Right atrium auricular region (tissue), 2 donors: ENCODE data around the gene RELB. TPM values are rescaled to one million over a fixed set of nuclear protein-coding genes. Genes with fewer than 3 reads are reported as not detected.

Source experiments
- DNase-seq: peaks from one replicate; pipeline ENCODE4 v3.0.0-alpha.2; 2019; ENCODE audit warnings: low spot score
- H3K27ac ChIP-seq, 2 donors: fragments of 200-600 bp; sonication (generic); 1 replicate in 1 of 2; 2 replicates in 1 of 2; pipeline ENCODE4 v1.5.1; 2016 to 2019
- H3K27me3 ChIP-seq, 2 donors: fragments of 200-600 bp; sonication (generic); one replicate each; pipeline versions ENCODE4 v1.5.1 to v1.6.0; 2017 to 2019
- H3K36me3 ChIP-seq: fragments of 200-600 bp; sonication (generic); one replicate; pipeline ENCODE4 v1.5.1; 2016
- H3K4me1 ChIP-seq, 2 donors: fragments of 200-600 bp; sonication (generic); one replicate each; pipeline versions ENCODE4 v1.5.1 to v1.6.0; 2017 to 2019
- H3K4me3 ChIP-seq, 2 donors: fragments of 200-600 bp; sonication (generic); 1 replicate in 1 of 2; 2 replicates in 1 of 2; pipeline ENCODE4 v1.5.1; 2017 to 2019; ENCODE audit warnings: mild to moderate bottlenecking in 1 of 2, moderate library complexity in 1 of 2
- H3K9me3 ChIP-seq, 2 donors: fragments of 200-600 bp; sonication (generic); one replicate each; pipeline ENCODE4 v1.5.1; 2019
- CTCF ChIP-seq, 2 donors: fragments of 200-600 bp; sonication (generic); IDR thresholded peaks; one replicate each; pipeline ENCODE4 v1.5.1; 2019; ENCODE audit warnings: antibody characterized with exemption in 2 of 2
- total RNA-seq, 2 donors: library from RNA; depleted of rRNA; stranded (reverse); fragments of >200 nt; gene quantifications; one replicate each; pipeline ENCODE4 v1.1.0, GENCODE V29; 2016

Gene RELB
- total RNA-seq, 2 donors from 2014 or later = 1.3 to 3.1 TPM

DNA sequence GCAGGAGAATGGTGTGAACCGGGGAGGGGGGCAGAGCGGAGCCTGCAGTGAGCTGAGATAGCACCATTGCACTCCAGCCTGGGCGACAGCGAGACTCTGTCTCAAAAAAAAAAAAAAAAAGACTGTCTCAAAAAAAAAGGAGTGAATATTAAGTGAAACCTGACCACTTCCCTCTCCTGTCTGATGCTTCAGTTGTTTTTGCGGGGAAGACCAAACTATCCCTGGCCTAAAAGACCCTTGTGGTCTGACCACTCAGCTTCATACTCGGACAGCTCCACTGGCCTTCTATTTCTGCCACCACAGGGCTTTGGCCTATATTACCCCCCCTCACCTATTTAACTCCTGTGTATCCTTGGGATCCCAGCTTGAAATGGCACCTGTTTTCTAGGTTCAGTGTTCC lies 39.9 kb downstream of the RELB start:
- H3K36me3 ChIP-seq = peaks cover 56% of the 10 kb centered on the region
- TF ChIP-seq CTCF (IDR thresholded peaks at IDR 0.05) = no peak
- peaks cover 0 to 51% of the 10 kb centered on the region in 2 donors for H3K4me1 ChIP-seq
- H3K9me3 ChIP-seq = no peaks in the 10 kb centered on the region
- no peak overlapping the region for H3K27ac ChIP-seq
- H3K27me3 ChIP-seq = no peaks in the 10 kb centered on the region
- no peak for DNase-seq
- H3K4me3 ChIP-seq = no peak overlapping the region

DNA sequence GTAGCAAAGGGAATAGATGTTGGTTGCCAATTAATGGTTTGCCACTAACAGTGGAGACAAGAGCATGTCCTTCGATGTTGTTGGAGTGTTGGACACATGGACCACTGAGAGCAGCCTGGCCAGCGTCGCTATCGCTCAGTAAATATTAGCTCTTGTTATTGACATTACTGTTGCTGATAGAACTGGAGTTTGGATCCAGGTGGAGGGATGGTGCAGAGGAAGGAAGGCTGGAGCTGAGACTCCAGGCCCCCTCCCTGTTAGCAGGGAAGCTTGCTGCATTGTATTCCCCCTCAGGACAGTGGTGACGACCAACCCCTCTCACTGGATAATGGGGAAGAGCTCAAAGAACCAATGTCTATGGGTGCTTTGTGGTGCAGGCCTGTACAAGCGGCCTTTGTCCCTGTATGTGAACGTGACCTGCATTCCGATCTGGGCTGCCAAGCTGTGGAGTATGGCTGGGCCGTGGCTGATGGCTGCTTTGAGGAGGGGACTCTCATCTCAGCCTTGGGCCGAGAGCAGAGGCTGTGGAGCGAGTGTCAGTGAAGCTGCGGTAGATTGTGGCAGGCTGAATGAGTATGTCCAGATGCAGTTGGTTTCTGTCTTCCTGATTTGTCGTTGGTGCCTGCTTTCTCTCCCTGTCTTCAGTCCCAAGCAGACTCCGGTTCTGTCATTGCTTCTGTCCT lies 44.5 kb downstream of the RELB start:
- H3K27ac ChIP-seq = no peak overlapping the region
- TF ChIP-seq CTCF (IDR thresholded peaks at IDR 0.05) = no peak
- DNase-seq = no peak
- H3K27me3 ChIP-seq = no peaks in the 10 kb centered on the region
- H3K4me1 ChIP-seq = peaks cover 0 to 49% of the 10 kb centered on the region in 2 donors
- peaks cover 55% of the 10 kb centered on the region for H3K36me3 ChIP-seq
- no peak overlapping the region for H3K4me3 ChIP-seq
- H3K9me3 ChIP-seq = no peaks in the 10 kb centered on the region

DNA sequence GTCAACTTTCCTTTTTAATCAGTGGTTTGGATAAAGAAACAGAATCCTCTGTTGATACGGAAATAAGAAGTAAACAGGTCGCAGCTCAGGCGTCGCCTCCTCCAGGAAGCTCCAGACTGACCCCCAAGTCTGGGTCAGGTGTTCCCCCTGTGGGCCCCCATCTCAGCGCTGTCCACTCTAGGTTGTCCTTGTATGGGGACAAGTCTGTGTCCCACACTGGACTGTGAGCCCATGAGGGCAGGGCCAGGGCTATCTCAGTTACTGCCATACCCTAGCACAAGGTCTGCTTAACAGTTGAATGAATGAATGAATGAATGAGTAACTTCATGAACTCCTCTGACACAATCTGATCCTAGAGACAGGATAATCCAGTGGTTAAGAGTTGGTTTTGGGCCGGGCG lies 45.1 kb downstream of the RELB start:
- Histone ChIP-seq H3K9me3 (no peaks in the 10 kb centered on the region), H3K36me3 (peaks cover 51% of the 10 kb centered on the region), H3K27ac (no peak overlapping the region), H3K27me3 (no peaks in the 10 kb centered on the region), H3K4me1 (peaks cover 0 to 44% of the 10 kb centered on the region in 2 donors), H3K4me3 (no peak overlapping the region)
- no peak for DNase-seq
- no peak for TF ChIP-seq CTCF (IDR thresholded peaks at IDR 0.05)

GRCh38 chr19:45047188-45047797 lies 46.0 kb downstream of the RELB start:
- H3K4me3 ChIP-seq = no peak overlapping the region
- no peak for TF ChIP-seq CTCF (IDR thresholded peaks at IDR 0.05)

DNA sequence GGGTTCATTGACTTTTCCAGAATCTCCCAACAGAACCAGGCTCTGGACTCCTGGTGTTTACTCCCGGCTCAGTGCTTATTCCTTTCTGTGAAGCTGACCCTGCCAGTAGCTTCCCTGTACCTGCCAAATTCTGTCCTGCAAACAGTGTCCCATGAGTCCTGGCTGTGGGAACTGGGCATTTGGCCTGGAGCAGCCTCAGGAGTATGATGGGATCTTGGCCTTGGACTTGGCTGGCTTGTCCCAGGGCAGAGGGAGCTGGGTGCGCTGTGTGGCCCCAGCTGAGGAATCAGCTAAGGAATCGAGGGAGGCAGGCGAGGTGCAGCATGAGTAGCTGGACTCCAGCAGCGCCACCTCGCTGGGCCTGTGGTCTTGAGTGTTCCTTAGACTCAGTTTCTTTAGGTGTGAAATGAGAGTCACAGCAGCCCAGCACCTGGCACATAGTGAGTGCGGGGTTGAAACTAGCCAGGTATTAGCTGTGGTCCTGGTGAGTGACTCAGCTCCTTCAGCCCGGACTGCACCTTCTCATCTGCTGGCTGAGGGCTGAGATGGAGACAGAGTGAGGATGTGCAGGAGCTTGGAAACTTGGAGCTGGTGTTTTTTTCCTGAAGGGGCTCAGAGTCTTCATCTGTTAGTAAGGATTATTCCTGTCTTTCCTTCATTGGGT lies 47.9 kb downstream of the RELB start:
- DNase-seq = no peak
- Histone ChIP-seq H3K27ac (peak overlapping the region in 1 of 2 donors; percentile 31), H3K4me3 (no peak overlapping the region), H3K36me3 (peaks cover 37% of the 10 kb centered on the region), H3K27me3 (no peaks in the 10 kb centered on the region), H3K4me1 (peaks cover 0 to 31% of the 10 kb centered on the region in 2 donors), H3K9me3 (no peaks in the 10 kb centered on the region)
- no peak for TF ChIP-seq CTCF (IDR thresholded peaks at IDR 0.05)

More at GRCh38 chr19:45047188-45047797, 46.0 kb downstream of the RELB start:
- peaks cover 0 to 34% of the 10 kb centered on the region in 2 donors for H3K4me1 ChIP-seq
- H3K27me3 ChIP-seq = no peaks in the 10 kb centered on the region
- H3K9me3 ChIP-seq = no peaks in the 10 kb centered on the region
- no peak overlapping the region for H3K27ac ChIP-seq
- H3K36me3 ChIP-seq = peaks cover 41% of the 10 kb centered on the region
- DNase-seq = no peak
